Measurements from ENCODE around the gene MRPL55.

The MRPL55 gene

GRCh38 chr1:228105996-228106799, 2.9 kb downstream of the MRPL55 start:
- no peak for TF ChIP-seq CTCF (IDR thresholded peaks at IDR 0.05; ENCODE audit: insufficient read depth, low read length, missing control alignments)
- no peak for DNase-seq (ENCODE audit: low read depth, low spot score)
- ChIA-PET CTCF (interaction anchor here (0.7 to 1.3 kb wide), 3 partner anchors 25 to 60 kb away, joined by 3 to 5 read pairs (median 4); no protein-coding TSS in a partner anchor), POLR2A (interaction anchor here (1.3 kb wide), 1 partner anchor 24 kb away, joined by 4 read pairs; the partner anchor contains the start of gene ARF1)
- H3K4me3 ChIP-seq (ENCODE audit: low read depth, low read length) = no peak overlapping the region

GRCh38 chr1:228105270-228105995, 3.7 kb downstream of the MRPL55 start:
- ChIA-PET CTCF (interaction anchor here (1.3 to 1.4 kb wide), 2 partner anchors 25 to 60 kb away, joined by 3 to 4 read pairs; partner anchors contain the start of gene IBA57), POLR2A (interaction anchor here (1.3 kb wide), 1 partner anchor 23 kb away, joined by 4 read pairs; the partner anchor contains the start of gene ARF1)
- no peak for TF ChIP-seq CTCF (IDR thresholded peaks at IDR 0.05; ENCODE audit: insufficient read depth, low read length, missing control alignments)
- H3K4me3 ChIP-seq (ENCODE audit: low read depth, low read length) = no peak overlapping the region
- DNase-seq (ENCODE audit: low read depth, low spot score) = no peak

- ChIA-PET CTCF (interaction anchor here (1.4 kb wide), 1 partner anchor 61 kb away, joined by 3 read pairs; the partner anchor contains the start of gene IBA57), POLR2A (no interaction called here)
- DNase-seq (ENCODE audit: low read depth, low spot score) = no peak
- no peak for TF ChIP-seq CTCF (IDR thresholded peaks at IDR 0.05; ENCODE audit: insufficient read depth, low read length, missing control alignments)
- no peak overlapping the region for H3K4me3 ChIP-seq (ENCODE audit: low read depth, low read length)
Observed at GRCh38 chr1:228104526-228105269, 4.4 kb downstream of the MRPL55 start.

GRCh38 chr1:228102791-228103620, 6.1 kb downstream of the MRPL55 start, which contains the start of gene C1orf35:
C1orf35 (minus strand) TSS chr1:228103325; CDS start chr1:228103227, 98 bp downstream.
- ChIA-PET CTCF (no interaction called here), POLR2A (no interaction called here)
- DNase-seq (ENCODE audit: low read depth, low spot score) = no peak
- peak within 1 kb of the TSS; percentile 93 for H3K4me3 ChIP-seq (ENCODE audit: low read depth, low read length)
- TF ChIP-seq CTCF (IDR thresholded peaks at IDR 0.05; ENCODE audit: insufficient read depth, low read length, missing control alignments) = no peak

- ChIA-PET CTCF (interaction anchor here (0.9 to 1.3 kb wide), 3 partner anchors 10 to 104 kb away, joined by 3 to 6 read pairs (median 4); no protein-coding TSS in a partner anchor), POLR2A (interaction anchor here (1.0 to 1.1 kb wide), 2 partner anchors 15 to 20 kb away, joined by 3 to 4 read pairs; no protein-coding TSS in a partner anchor)
- TF ChIP-seq CTCF (IDR thresholded peaks at IDR 0.05; ENCODE audit: insufficient read depth, low read length, missing control alignments) = peak; percentile 27
- DNase-seq (ENCODE audit: low read depth, low spot score) = no peak
- peak overlapping the region; percentile 93 for H3K4me3 ChIP-seq (ENCODE audit: low read depth, low read length)
Observed at GRCh38 chr1:228101994-228102790, 6.9 kb downstream of the MRPL55 start.
